ENCODE results near the gene NECAB3.

Gene NECAB3

DNA sequence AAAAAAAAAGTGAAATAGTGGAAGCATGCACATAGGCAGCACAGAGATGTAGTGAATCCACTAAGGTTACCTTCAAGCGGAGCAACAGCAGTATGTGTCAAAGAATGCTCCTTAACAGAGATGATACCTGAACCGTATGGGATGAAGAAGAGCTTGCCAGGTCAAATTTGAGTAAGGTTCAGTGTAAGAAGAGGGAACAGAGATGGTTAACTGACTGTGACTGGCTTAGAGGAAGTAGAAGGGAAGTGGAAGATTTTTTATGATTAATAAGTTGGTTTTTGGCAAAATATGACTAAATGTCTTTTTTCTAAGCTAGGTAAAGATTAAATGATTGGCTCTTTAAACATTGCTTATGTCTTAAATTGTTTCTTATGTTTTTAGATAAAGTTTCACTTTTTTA, 64.7 kb downstream of the NECAB3 start:
- DNase-seq (ENCODE audit: low read depth): no peak
